Osteoblast (primary cell): ENCODE measurements around the gene ZPLD1. TPM values are rescaled to one million over a fixed set of nuclear protein-coding genes. Genes with fewer than 3 reads are reported as not detected.

Source experiments
- DNase-seq: peaks from one replicate; pipeline ENCODE4 v3.0.0; 2011; ENCODE audit warnings: low spot score, mixed read lengths; ENCODE audit not compliant: insufficient read length; ENCODE audit errors: missing footprints
- H2AFZ ChIP-seq: 2 replicates; pipeline ENCODE4 v1.6.0; 2011; ENCODE audit warnings: mild to moderate bottlenecking, low read length
- H3K27ac ChIP-seq: 2 replicates; pipeline ENCODE4 v1.5.1; 2011; ENCODE audit warnings: mild to moderate bottlenecking, low read depth, low read length, moderate library complexity
- H3K27me3 ChIP-seq: 2 replicates; pipeline ENCODE4 v1.6.0; 2012; ENCODE audit warnings: mild to moderate bottlenecking, control low read depth, inconsistent platforms, low read length, moderate library complexity; ENCODE audit not compliant: insufficient read depth
- H3K36me3 ChIP-seq: 2 replicates; pipeline ENCODE4 v1.5.1; 2011; ENCODE audit warnings: mild to moderate bottlenecking, low read length, control low read depth, moderate library complexity; ENCODE audit not compliant: insufficient read depth
- H3K4me1 ChIP-seq: 2 replicates; pipeline ENCODE4 v1.5.1; 2011; ENCODE audit warnings: mild to moderate bottlenecking, low read length, control low read depth, moderate library complexity; ENCODE audit not compliant: insufficient read depth
- H3K4me2 ChIP-seq: 2 replicates; pipeline ENCODE4 v1.6.0; 2011; ENCODE audit warnings: mild to moderate bottlenecking, low read length; ENCODE audit not compliant: insufficient read depth
- H3K4me3 ChIP-seq: fragments of 200-600 bp; sonication (generic); 3 replicates; pipeline ENCODE4 v1.5.1; 2012; ENCODE audit warnings: mild to moderate bottlenecking, low read length, inconsistent platforms; ENCODE audit not compliant: insufficient read depth
- H3K79me2 ChIP-seq: 2 replicates; pipeline ENCODE4 v1.6.0; 2012; ENCODE audit warnings: mild to moderate bottlenecking, low read length, control low read depth, inconsistent platforms; ENCODE audit not compliant: insufficient read depth
- H3K9me3 ChIP-seq: 2 replicates; pipeline ENCODE4 v1.5.1; 2011; ENCODE audit warnings: low read depth, low read length, control low read depth
- H4K20me1 ChIP-seq: 2 replicates; pipeline ENCODE4 v1.6.0; 2012; ENCODE audit warnings: mild to moderate bottlenecking, low read length, control low read depth; ENCODE audit not compliant: insufficient read depth
- CTCF ChIP-seq: IDR thresholded peaks from 2 replicates; pipeline ENCODE4 v1.5.1; 2011; ENCODE audit warnings: mild to moderate bottlenecking, low read depth, low read length, moderate library complexity; ENCODE audit errors: extremely low read depth
- total RNA-seq: library from RNA; depleted of rRNA; stranded (reverse); fragments of >200 nt; gene quantifications from 2 replicates; pipeline ENCODE4 v1.2.3, GENCODE V29; 2012

ZPLD1 gene
- total RNA-seq, 1 donor, result not detected

GRCh38 chr3:102449341-102449740 lies 14.5 kb downstream of the ZPLD1 start:
- DNase-seq, result no peak
- no peak overlapping the region for H3K4me2 ChIP-seq

GRCh38 chr3:102449930-102450329 lies 15.1 kb downstream of the ZPLD1 start:
- no peak overlapping the region for H3K4me3 ChIP-seq
- no peak overlapping the region for H3K27ac ChIP-seq
- H3K27me3 ChIP-seq, result no peaks in the 10 kb centered on the region
- TF ChIP-seq CTCF, result no peak
- no peak overlapping the region for H2AFZ ChIP-seq
- H3K9me3 ChIP-seq, result no peaks in the 10 kb centered on the region
- H3K36me3 ChIP-seq, result no peaks in the 10 kb centered on the region
- H3K79me2 ChIP-seq, result no peaks in the 10 kb centered on the region
- no peak for DNase-seq
- H3K4me2 ChIP-seq, result no peak overlapping the region
- no peaks in the 10 kb centered on the region for H4K20me1 ChIP-seq
- no peaks in the 10 kb centered on the region for H3K4me1 ChIP-seq

More at GRCh38 chr3:102449341-102449740, 14.5 kb downstream of the ZPLD1 start:
- H3K4me1 ChIP-seq, result no peaks in the 10 kb centered on the region
- no peak for TF ChIP-seq CTCF
- H3K27ac ChIP-seq, result no peak overlapping the region
- H2AFZ ChIP-seq, result no peak overlapping the region
- H3K36me3 ChIP-seq, result no peaks in the 10 kb centered on the region
- H3K27me3 ChIP-seq, result no peaks in the 10 kb centered on the region
- H3K4me3 ChIP-seq, result no peak overlapping the region
- H3K9me3 ChIP-seq, result no peaks in the 10 kb centered on the region
- no peaks in the 10 kb centered on the region for H3K79me2 ChIP-seq
- H4K20me1 ChIP-seq, result no peaks in the 10 kb centered on the region

GRCh38 chr3:102450976-102451375 lies 16.2 kb downstream of the ZPLD1 start:
- no peaks in the 10 kb centered on the region for H3K27me3 ChIP-seq
- no peak overlapping the region for H3K4me3 ChIP-seq
- H3K27ac ChIP-seq, result no peak overlapping the region
- H3K36me3 ChIP-seq, result no peaks in the 10 kb centered on the region
- no peaks in the 10 kb centered on the region for H3K4me1 ChIP-seq
- no peak overlapping the region for H2AFZ ChIP-seq
- no peaks in the 10 kb centered on the region for H3K79me2 ChIP-seq
- H3K9me3 ChIP-seq, result no peaks in the 10 kb centered on the region
- H4K20me1 ChIP-seq, result no peaks in the 10 kb centered on the region
- no peak overlapping the region for H3K4me2 ChIP-seq
- DNase-seq, result no peak
- no peak for TF ChIP-seq CTCF

- H3K27me3 ChIP-seq, result no peaks in the 10 kb centered on the region
- no peak for DNase-seq
- H3K4me2 ChIP-seq, result no peak overlapping the region
These were observed 16.7 kb downstream of the ZPLD1 start for GRCh38 chr3:102451543-102451942.

More at GRCh38 chr3:102451543-102451942, 16.7 kb downstream of the ZPLD1 start:
- H3K9me3 ChIP-seq, result no peaks in the 10 kb centered on the region
- no peak overlapping the region for H3K4me3 ChIP-seq
- no peaks in the 10 kb centered on the region for H3K79me2 ChIP-seq
- H3K4me1 ChIP-seq, result no peaks in the 10 kb centered on the region
- no peak for TF ChIP-seq CTCF
- H4K20me1 ChIP-seq, result no peaks in the 10 kb centered on the region
- no peak overlapping the region for H2AFZ ChIP-seq
- no peak overlapping the region for H3K27ac ChIP-seq
- H3K36me3 ChIP-seq, result no peaks in the 10 kb centered on the region
